A673 (cell line): ENCODE measurements around the gene OR2T10. TPM values are rescaled to one million over a fixed set of nuclear protein-coding genes. Genes with fewer than 3 reads are reported as not detected.

Source experiments
- BruUV-seq: library from RNA; stranded (reverse); fragments of 400-500 nt; replicated peaks from 2 replicates; lab custom pipeline; 2021; lab: Mats Ljungman, UMichigan
- CTCF ChIA-PET: fragments of 300-600 bp; sonication (Branson Sonifier 250); formaldehyde crosslinking; loops from one replicate; lab custom pipeline; 2022; ENCODE audit warnings: antibody characterized with exemption; lab: Charles Lee
- POLR2A ChIA-PET: fragments of 300-600 bp; sonication (Branson Sonifier 250); formaldehyde crosslinking; loops from one replicate; lab custom pipeline; 2022; ENCODE audit warnings: antibody characterized with exemption; ENCODE audit not compliant: low non-redundant PET; lab: Charles Lee
- DNase-seq: peaks from one replicate; pipeline ENCODE4 v3.0.0-alpha.2; 2015; ENCODE audit warnings: low spot score
- H3K27ac ChIP-seq: fragments of 200-600 bp; sonication (generic); 2 replicates; pipeline ENCODE4 v1.5.1; 2016; ENCODE audit warnings: mixed run types, low read depth, mild to moderate bottlenecking, mixed read lengths, antibody characterized with exemption, low read length; ENCODE audit not compliant: poor library complexity, severe bottlenecking
- H3K27me3 ChIP-seq: fragments of 200-600 bp; sonication (generic); replicated peaks from 2 replicates; pipeline ENCODE4 v1.6.1; 2017; ENCODE audit warnings: mixed run types, low read depth, mild to moderate bottlenecking, mixed read lengths, antibody characterized with exemption, low read length; ENCODE audit not compliant: insufficient read depth, poor library complexity
- H3K36me3 ChIP-seq: fragments of 200-600 bp; sonication (generic); 2 replicates; pipeline ENCODE4 v1.6.1; 2016; ENCODE audit warnings: mixed run types, mild to moderate bottlenecking, mixed read lengths, antibody characterized with exemption, low read length; ENCODE audit not compliant: insufficient read depth, poor library complexity, severe bottlenecking
- H3K4me1 ChIP-seq: fragments of 200-600 bp; sonication (generic); 2 replicates; pipeline ENCODE4 v1.6.1; 2017; ENCODE audit warnings: mixed run types, mild to moderate bottlenecking, mixed read lengths, antibody characterized with exemption, low read length; ENCODE audit not compliant: insufficient read depth, poor library complexity, severe bottlenecking
- H3K4me3 ChIP-seq: fragments of 200-600 bp; sonication (generic); 2 replicates; pipeline ENCODE4 v1.5.1; 2016; ENCODE audit warnings: low read depth, mixed run types, mild to moderate bottlenecking, mixed read lengths, low read length; ENCODE audit not compliant: poor library complexity, severe bottlenecking
- H3K9me3 ChIP-seq: fragments of 200-600 bp; sonication (generic); 2 replicates; pipeline ENCODE4 v1.6.1; 2016; ENCODE audit warnings: mixed run types, low read depth, mild to moderate bottlenecking, mixed read lengths, antibody characterized with exemption, low read length; ENCODE audit not compliant: poor library complexity, severe bottlenecking
- EZH2 ChIP-seq: fragments of 200-600 bp; sonication (generic); IDR thresholded peaks from 2 replicates; pipeline ENCODE4 v1.6.1; 2017; ENCODE audit warnings: borderline replicate concordance, low read depth, mild to moderate bottlenecking, mixed read lengths, antibody characterized with exemption, low read length; ENCODE audit not compliant: poor library complexity, severe bottlenecking
- intact Hi-C: fragments of 100-400 bp; cut with micrococcal nuclease; formaldehyde crosslinking; loops from one replicate; pipeline ENCODE4 v1.10.0; 2022; ENCODE audit not compliant: unreplicated experiment
- total RNA-seq: library from RNA; stranded (reverse); gene quantifications from 2 replicates; pipeline ENCODE4 v1.2.3, GENCODE V29; 2021
- TF ChIP-seq, protein P1 (sequence below): fragments of 300-800, 200-600 bp; sonication (generic); conservative IDR thresholded peaks from 2 replicates; pipeline ENCODE4 v1.5.1; 2017; ENCODE audit warnings: low read depth, mild to moderate bottlenecking, antibody characterized with exemption, low read length, moderate library complexity, mixed read lengths

OR2T10 gene
- total RNA-seq, 1 experiment from 2014 or later, result not detected

DNA sequence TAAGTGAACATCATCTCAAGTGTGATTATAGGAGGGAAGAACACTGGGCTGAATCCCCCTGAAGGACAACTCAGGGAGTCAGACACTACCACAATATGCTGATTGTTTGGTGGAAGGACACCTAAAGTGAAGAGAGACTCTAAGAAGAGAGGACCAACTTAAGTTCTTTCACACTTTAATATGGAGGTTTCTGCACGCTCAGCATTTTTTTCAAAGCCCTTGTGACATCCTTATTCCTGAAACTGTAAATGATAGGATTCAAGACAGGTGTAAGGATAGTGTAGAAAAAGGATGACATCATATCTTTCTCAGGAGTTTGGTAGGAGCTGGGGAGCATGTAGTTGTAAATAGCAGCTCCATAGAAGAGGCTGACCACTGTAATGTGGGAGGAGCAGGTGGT lies 4.8 kb downstream of the OR2T10 start:
- POLR2A ChIA-PET, result no interaction called here
- DNase-seq, result no peak
- no TSS peak for BruUV-seq
- Histone ChIP-seq H3K27ac (no peak overlapping the region), H3K4me3 (no peak overlapping the region), H3K4me1 (peaks cover 9% of the 10 kb centered on the region), H3K9me3 (no peaks in the 10 kb centered on the region), H3K27me3 (no peaks in the 10 kb centered on the region), H3K36me3 (no peaks in the 10 kb centered on the region)
- intact Hi-C loops, result no loop called here
- CTCF ChIA-PET, result no interaction called here
- TF ChIP-seq, protein P1, sequence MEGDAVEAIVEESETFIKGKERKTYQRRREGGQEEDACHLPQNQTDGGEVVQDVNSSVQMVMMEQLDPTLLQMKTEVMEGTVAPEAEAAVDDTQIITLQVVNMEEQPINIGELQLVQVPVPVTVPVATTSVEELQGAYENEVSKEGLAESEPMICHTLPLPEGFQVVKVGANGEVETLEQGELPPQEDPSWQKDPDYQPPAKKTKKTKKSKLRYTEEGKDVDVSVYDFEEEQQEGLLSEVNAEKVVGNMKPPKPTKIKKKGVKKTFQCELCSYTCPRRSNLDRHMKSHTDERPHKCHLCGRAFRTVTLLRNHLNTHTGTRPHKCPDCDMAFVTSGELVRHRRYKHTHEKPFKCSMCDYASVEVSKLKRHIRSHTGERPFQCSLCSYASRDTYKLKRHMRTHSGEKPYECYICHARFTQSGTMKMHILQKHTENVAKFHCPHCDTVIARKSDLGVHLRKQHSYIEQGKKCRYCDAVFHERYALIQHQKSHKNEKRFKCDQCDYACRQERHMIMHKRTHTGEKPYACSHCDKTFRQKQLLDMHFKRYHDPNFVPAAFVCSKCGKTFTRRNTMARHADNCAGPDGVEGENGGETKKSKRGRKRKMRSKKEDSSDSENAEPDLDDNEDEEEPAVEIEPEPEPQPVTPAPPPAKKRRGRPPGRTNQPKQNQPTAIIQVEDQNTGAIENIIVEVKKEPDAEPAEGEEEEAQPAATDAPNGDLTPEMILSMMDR, result no peak
- TF ChIP-seq EZH2, result no peak

DNA sequence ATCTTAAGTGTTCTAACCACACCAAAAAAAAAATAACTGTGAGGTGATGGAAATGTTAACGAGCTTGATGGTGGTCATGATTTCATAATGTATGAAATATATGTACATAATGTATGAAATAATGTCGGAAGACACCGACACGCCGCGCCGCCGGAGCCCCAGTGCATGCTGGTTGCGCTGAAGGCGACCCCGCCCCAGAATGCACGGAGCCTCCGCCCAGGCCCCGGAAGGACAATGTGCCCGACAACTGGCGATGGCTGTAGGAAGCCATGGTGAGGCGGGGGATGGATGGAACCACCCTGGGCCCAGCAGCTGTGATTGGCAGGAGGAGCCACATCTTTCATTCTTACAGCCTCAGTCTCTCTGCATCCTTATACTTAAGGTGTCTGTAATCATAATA lies 7.4 kb downstream of the OR2T10 start:
- no peak for DNase-seq
- TF ChIP-seq, protein P1, result no peak
- H3K27me3 ChIP-seq, result no peaks in the 10 kb centered on the region
- H3K9me3 ChIP-seq, result no peaks in the 10 kb centered on the region
- H3K36me3 ChIP-seq, result no peaks in the 10 kb centered on the region
- no peaks in the 10 kb centered on the region for H3K4me1 ChIP-seq
- CTCF ChIA-PET, result interaction anchor here (0.5 kb wide), 1 partner anchor 86 kb away, joined by 3 read pairs; no protein-coding TSS in a partner anchor
- H3K27ac ChIP-seq, result no peak overlapping the region
- no TSS peak for BruUV-seq
- POLR2A ChIA-PET, result no interaction called here
- H3K4me3 ChIP-seq, result no peak overlapping the region
- intact Hi-C loops, result no loop called here

DNA sequence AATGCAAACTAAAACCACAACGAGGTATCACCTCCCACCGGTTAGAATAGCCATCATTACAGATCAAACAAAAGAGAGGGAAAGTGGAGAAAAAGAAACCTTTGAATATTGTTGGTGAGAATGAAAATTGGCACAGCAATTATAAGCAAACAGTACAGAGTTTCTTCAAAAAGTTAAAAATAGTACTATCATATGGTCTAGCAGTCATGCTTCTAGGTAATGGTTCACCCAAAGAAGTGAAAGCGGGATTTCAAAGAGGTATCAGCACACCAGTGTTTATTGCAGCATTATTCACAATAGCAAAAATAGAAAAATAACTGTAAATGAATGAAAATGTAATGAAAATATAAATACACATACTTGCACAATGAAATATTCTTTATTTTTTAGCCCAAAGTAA lies 8.2 kb downstream of the OR2T10 start:
- H3K36me3 ChIP-seq, result no peaks in the 10 kb centered on the region
- no peaks in the 10 kb centered on the region for H3K9me3 ChIP-seq
- TF ChIP-seq EZH2, result no peak
- TF ChIP-seq, protein P1, result no peak
- no peak overlapping the region for H3K27ac ChIP-seq
- no peak for DNase-seq
- no TSS peak for BruUV-seq
- ChIA-PET POLR2A (no interaction called here), CTCF (no interaction called here)
- no peaks in the 10 kb centered on the region for H3K27me3 ChIP-seq
- H3K4me1 ChIP-seq, result no peaks in the 10 kb centered on the region
- intact Hi-C loops, result no loop called here
- H3K4me3 ChIP-seq, result no peak overlapping the region
